GM23248 (cell line): ENCODE measurements around the gene KRTAP5-1.

Experiments
- EZH2 ChIP-seq: fragments of 200-600 bp; sonication (generic); IDR thresholded peaks from 2 replicates; pipeline ENCODE4 v1.6.1; 2018; ENCODE audit warnings: antibody characterized with exemption, mild to moderate bottlenecking; ENCODE audit not compliant: insufficient read depth, poor library complexity, severe bottlenecking
- EZH2phosphoT487 ChIP-seq: fragments of 200-600 bp; sonication (generic); IDR thresholded peaks from 2 replicates; pipeline ENCODE4 v1.6.1; 2018; ENCODE audit warnings: antibody characterized with exemption, moderate library complexity, mild to moderate bottlenecking, low read depth; ENCODE audit not compliant: insufficient read depth

GRCh38 chr11:1547467-1548098, 37.5 kb downstream of the KRTAP5-1 start:
- TF ChIP-seq EZH2, result peak; percentile 51
- TF ChIP-seq EZH2phosphoT487, result no peak
